ENCODE measurements around the gene CFAP251. TPM values are rescaled to one million over a fixed set of nuclear protein-coding genes. Genes with fewer than 3 reads are reported as not detected.

CFAP251 gene
- total and polyA plus RNA-seq, 12 donors: 0.52 to 4.6 (median 1.5) TPM

DNA sequence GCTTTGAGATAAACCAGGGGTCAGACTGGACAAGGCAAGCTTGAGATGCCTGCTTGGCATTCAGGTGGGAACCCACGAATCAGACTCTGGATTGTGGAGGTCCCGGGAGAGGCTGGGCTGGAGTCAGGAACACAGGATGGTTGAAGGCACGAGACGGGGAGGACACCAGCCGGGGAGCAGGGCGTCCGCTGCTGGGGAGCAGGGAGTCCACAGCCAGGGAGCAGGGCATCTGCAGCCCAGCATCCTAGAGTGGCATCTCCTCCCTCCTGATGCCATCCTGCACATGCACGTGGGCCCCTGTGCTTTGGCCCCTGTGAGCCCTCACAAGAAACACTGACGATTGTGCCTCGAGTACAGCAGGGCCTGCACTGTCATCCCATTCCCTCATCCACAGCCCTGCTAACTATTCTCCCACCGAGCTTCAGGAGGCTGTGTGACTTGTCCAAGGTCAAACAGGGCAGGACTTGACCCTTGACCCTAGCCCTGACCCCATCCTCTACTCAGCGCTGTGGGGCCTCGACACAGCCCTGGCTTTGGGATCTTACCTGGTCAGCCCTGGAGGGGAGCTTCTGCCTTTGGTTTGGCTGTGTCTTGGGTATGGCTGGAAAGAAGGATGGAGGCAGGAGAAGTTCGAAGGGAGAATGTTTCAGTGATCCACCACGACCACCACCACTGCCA lies 45.1 kb downstream of the CFAP251 start:
- no peaks in the 10 kb centered on the region for H3K27me3 ChIP-seq
- WGBS, 2 donors: 85 to 90% methylated on average over 15 of the region's 15 CpGs
- intact Hi-C loops (cut with DNase I): loop anchor here in 1 of 10 donors (10.0 kb wide), 1 partner anchor 61 kb away; the partner anchor contains the start of gene BCL7A
- H3K9me3 ChIP-seq: no peaks in the 10 kb centered on the region
- no peak overlapping the region for H3K4me3 ChIP-seq
- peaks cover 0 to 5% (median 0%) of the 10 kb centered on the region in 9 donors for H3K36me3 ChIP-seq
- TF ChIP-seq, protein P1, sequence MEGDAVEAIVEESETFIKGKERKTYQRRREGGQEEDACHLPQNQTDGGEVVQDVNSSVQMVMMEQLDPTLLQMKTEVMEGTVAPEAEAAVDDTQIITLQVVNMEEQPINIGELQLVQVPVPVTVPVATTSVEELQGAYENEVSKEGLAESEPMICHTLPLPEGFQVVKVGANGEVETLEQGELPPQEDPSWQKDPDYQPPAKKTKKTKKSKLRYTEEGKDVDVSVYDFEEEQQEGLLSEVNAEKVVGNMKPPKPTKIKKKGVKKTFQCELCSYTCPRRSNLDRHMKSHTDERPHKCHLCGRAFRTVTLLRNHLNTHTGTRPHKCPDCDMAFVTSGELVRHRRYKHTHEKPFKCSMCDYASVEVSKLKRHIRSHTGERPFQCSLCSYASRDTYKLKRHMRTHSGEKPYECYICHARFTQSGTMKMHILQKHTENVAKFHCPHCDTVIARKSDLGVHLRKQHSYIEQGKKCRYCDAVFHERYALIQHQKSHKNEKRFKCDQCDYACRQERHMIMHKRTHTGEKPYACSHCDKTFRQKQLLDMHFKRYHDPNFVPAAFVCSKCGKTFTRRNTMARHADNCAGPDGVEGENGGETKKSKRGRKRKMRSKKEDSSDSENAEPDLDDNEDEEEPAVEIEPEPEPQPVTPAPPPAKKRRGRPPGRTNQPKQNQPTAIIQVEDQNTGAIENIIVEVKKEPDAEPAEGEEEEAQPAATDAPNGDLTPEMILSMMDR (IDR thresholded peaks at IDR 0.05): no peak
- ATAC-seq: peak in 1 of 8 donors; percentile 15
- H3K27ac ChIP-seq: no peak overlapping the region
- no peak for DNase-seq
- peaks cover 0 to 14% (median 2%) of the 10 kb centered on the region in 9 donors for H3K4me1 ChIP-seq

DNA sequence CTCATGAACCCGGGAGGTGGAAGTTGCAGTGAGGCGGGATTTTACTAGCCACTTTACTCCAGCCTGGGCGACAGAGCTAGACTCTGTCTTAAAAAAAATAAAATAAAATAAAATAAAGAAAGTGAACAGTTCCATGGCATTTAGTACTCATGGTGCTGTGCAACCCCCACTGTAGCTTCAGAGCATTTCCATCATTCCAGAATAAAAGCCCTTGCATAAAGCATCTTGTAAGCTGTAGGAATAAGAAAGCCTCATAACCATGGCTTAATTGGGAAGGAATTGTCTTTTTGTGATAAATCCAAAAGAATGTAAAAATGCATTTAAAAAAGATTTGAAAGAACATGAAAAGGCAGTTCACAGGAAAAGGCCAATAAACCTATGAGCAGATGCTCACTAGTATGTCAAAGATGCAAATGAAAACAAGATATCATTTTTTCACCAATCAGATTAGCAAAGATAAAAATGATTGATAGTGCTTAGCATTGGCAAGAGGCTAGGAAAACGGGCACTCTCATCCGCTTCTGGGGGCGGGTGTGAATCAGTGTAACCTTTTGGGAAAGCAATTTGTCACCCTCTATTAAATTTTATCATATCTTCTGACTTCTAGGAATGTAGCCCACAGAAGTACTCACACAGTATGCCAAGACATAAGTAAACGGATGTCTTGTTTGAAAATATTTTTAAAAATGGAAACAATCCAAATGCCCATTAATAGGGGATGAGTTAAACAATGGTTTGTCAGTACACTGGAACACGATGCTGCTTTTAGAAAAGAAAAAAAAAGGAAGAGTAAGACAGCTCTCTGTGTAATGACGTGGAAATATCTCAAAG lies 46.6 kb downstream of the CFAP251 start:
- no peaks in the 10 kb centered on the region for H3K27me3 ChIP-seq
- no peaks in the 10 kb centered on the region for H3K9me3 ChIP-seq
- peaks cover 0 to 14% (median 4%) of the 10 kb centered on the region in 9 donors for H3K4me1 ChIP-seq
- H3K36me3 ChIP-seq: peaks cover 0 to 7% (median 0%) of the 10 kb centered on the region in 9 donors
- no peak overlapping the region for H3K27ac ChIP-seq
- no peak overlapping the region for H3K4me3 ChIP-seq
- peak in 3 of 8 donors; percentile 6 to 50 (median 17) for ATAC-seq
- intact Hi-C loops (cut with DNase I): loop anchor here in 2 of 10 donors (5.0 to 10.0 kb wide), 2 partner anchors 57 to 60 kb away; partner anchors contain the start of gene BCL7A (in 2 of the 2)
- 47 to 50% methylated on average over 9 of the region's 9 CpGs for WGBS, 2 donors
- TF ChIP-seq, protein P1 (IDR thresholded peaks at IDR 0.05): no peak
- DNase-seq: no peak

DNA sequence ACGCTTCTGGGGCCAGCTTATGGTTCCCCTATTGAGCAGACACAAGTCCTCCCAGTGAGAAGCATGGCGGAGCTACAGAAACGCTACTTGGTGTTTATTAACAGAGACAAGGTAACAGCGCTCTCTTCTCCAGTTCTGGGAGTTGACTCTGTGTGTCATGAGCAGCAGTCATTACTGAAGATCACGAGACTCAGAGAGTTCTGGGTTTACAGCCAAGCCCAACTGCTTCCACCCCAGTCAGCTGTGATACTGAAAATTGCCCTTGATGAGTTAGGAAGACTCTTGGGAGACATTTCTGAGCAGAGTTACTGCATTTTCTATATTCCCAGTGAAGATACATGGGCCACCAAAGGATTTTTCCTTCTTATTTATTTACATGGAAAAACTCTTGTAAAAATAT lies 48.6 kb downstream of the CFAP251 start:
- Histone ChIP-seq H3K27me3 (no peaks in the 10 kb centered on the region), H3K9me3 (no peaks in the 10 kb centered on the region), H3K4me3 (no peak overlapping the region), H3K4me1 (peaks cover 0 to 25% (median 12%) of the 10 kb centered on the region in 9 donors), H3K36me3 (peaks cover 0 to 7% (median 0%) of the 10 kb centered on the region in 9 donors), H3K27ac (peak overlapping the region in 9 of 10 donors; percentile 30 to 88 (median 75))
- peak in 1 of 2 donors; percentile 35 for DNase-seq
- 61 to 75% methylated on average over 5 of the region's 5 CpGs for WGBS, 2 donors
- TF ChIP-seq, protein P1 (IDR thresholded peaks at IDR 0.05): no peak
- intact Hi-C loops (cut with DNase I): loop anchor here in 2 of 10 donors (5.0 to 10.0 kb wide), 2 partner anchors 55 to 58 kb away; partner anchors contain the start of gene BCL7A (in 2 of the 2)
- peak; percentile 56 to 91 (median 78) for ATAC-seq

DNA sequence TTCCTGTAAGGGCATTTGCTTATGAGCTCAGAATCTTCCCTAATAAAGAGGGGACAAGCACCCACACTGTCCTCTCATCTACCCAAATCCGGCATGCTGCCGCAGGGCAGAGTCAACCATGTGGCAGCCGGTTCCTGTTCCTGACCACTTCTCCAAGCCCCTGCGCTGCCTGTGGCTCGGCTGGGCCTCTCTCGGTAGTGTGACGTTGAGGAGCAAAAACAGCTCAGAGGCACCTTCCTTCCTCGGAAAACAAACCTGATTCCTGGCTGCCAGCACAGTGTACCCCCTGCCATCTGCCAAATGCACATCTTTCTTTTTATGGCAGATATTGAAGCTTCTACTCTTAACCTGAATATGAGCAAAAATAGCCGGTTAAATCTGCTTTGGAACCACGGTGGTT lies 50.5 kb downstream of the CFAP251 start:
- intact Hi-C loops (cut with DNase I): loop anchor here in 2 of 10 donors (5.0 to 10.0 kb wide), 2 partner anchors 53 to 56 kb away; partner anchors contain the start of gene BCL7A (in 2 of the 2)
- H3K4me3 ChIP-seq: no peak overlapping the region
- no peak overlapping the region for H3K27ac ChIP-seq
- 83 to 87% methylated on average over 10 of the region's 10 CpGs for WGBS, 2 donors
- TF ChIP-seq, protein P1 (IDR thresholded peaks at IDR 0.05): no peak
- no peaks in the 10 kb centered on the region for H3K27me3 ChIP-seq
- no peak for DNase-seq
- peaks cover 0 to 25% (median 12%) of the 10 kb centered on the region in 9 donors for H3K4me1 ChIP-seq
- H3K9me3 ChIP-seq: peaks cover 0 to 12% (median 0%) of the 10 kb centered on the region in 11 donors
- peaks cover 0 to 7% (median 0%) of the 10 kb centered on the region in 9 donors for H3K36me3 ChIP-seq
- ATAC-seq: peak in 2 of 8 donors; percentile 43 to 49

Data from heart right ventricle (tissue), 16 donors.